ENCODE measurements around the gene APAF1. TPM values are rescaled to one million over a fixed set of nuclear protein-coding genes. Genes with fewer than 3 reads are reported as not detected.

The APAF1 gene
- polyA plus RNA-seq, 1 of the 3 experiments (the other 2 are of a cell fraction), result 3.3 TPM

DNA sequence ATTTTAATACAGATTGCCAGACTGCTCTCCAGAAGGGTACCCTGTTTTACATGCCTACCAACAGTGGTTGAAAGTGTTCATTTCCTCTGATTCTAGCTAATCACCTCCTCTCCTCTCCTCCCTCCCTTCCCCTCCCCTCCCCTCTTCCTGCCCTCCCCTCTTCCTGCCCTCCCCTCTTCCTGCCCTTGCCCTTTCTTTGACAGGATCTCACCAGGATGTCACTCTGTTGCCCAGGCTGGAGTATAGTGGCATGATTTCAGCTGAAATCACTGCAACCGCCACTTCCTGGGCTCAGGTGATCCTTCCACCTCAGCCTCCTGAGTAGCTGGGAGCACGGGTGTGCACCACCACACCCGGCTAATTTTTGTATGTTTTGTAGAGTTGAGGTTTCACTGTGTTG, 24.7 kb downstream of the APAF1 start:
- no peak for DNase-seq
- WGBS (ENCODE audit: low lambda C conversion rate), result 97% methylated on average over 3 of the region's 3 CpGs
- H3K36me3 ChIP-seq (replicated peaks in 1 of 2; ENCODE audit: control insufficient read depth in 1 of 2, insufficient read depth in 2 of 2, low read length in 1 of 2), result peaks cover 12 to 68% of the 10 kb centered on the region in 2 experiments
- no peak overlapping the region for H3K27ac ChIP-seq (ENCODE audit: low read depth in 2 of 2, low read length in 1 of 2)
- no peak overlapping the region for H3K4me3 ChIP-seq (ENCODE audit: low read depth in 2 of 2, low read length in 1 of 2)
- H4K20me1 ChIP-seq (ENCODE audit: insufficient read depth), result no peaks in the 10 kb centered on the region
- no peak overlapping the region for H3K4me2 ChIP-seq
- H3K4me1 ChIP-seq (ENCODE audit: control insufficient read depth in 1 of 2, insufficient read depth in 2 of 2, low read depth in 1 of 2, low read length in 1 of 2), result no peaks in the 10 kb centered on the region; a peak in 1 of 4 replicates
- no peaks in the 10 kb centered on the region for H3K27me3 ChIP-seq (ENCODE audit: insufficient read depth)
- no peak overlapping the region for H3K9ac ChIP-seq
- H2AFZ ChIP-seq (ENCODE audit: low read depth), result no peak overlapping the region; the same call in 1 of the 2 replicates
- no peaks in the 10 kb centered on the region for H3F3A ChIP-seq (replicated peaks; ENCODE audit: insufficient read depth)
- H3K9me2 ChIP-seq, result no peaks in the 10 kb centered on the region
- POLR2A ChIA-PET, result no interaction called here
- peaks cover 5% of the 10 kb centered on the region for H3K79me2 ChIP-seq (ENCODE audit: insufficient read depth)
- no peaks in the 10 kb centered on the region for H3K9me3 ChIP-seq
- CTCF ChIA-PET, result interaction anchor here (4.4 kb wide), 1 partner anchor 16 kb away, joined by 13 read pairs; no protein-coding TSS in a partner anchor
- TF ChIP-seq EZH2phosphoT487 (IDR thresholded peaks at IDR 0.05; ENCODE audit: borderline replicate concordance, low read depth) (no peak), RCOR1 (IDR thresholded peaks at IDR 0.05; ENCODE audit: low read length) (no peak), TEAD4 (IDR thresholded peaks at IDR 0.05; ENCODE audit: borderline replicate concordance, insufficient read depth) (no peak), EP300 (IDR thresholded peaks at IDR 0.05; ENCODE audit: borderline replicate concordance in 1 of 2, low read depth in 1 of 2, low read length in 1 of 2) (no peak), YY1 (IDR thresholded peaks at IDR 0.05; ENCODE audit: low read depth) (no peak), FOXM1 (IDR thresholded peaks at IDR 0.05; ENCODE audit: low read depth) (no peak), CHD2 (IDR thresholded peaks at IDR 0.05; ENCODE audit: low read length, partially characterized antibody) (no peak), RXRA (IDR thresholded peaks at IDR 0.05; ENCODE audit: borderline replicate concordance, low read depth) (no peak)
- TF ChIP-seq, protein P1, sequence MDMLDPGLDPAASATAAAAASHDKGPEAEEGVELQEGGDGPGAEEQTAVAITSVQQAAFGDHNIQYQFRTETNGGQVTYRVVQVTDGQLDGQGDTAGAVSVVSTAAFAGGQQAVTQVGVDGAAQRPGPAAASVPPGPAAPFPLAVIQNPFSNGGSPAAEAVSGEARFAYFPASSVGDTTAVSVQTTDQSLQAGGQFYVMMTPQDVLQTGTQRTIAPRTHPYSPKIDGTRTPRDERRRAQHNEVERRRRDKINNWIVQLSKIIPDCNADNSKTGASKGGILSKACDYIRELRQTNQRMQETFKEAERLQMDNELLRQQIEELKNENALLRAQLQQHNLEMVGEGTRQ (IDR thresholded peaks at IDR 0.05; ENCODE audit: borderline replicate concordance, low read depth, low read length), result no peak
- TF ChIP-seq, protein P2, sequence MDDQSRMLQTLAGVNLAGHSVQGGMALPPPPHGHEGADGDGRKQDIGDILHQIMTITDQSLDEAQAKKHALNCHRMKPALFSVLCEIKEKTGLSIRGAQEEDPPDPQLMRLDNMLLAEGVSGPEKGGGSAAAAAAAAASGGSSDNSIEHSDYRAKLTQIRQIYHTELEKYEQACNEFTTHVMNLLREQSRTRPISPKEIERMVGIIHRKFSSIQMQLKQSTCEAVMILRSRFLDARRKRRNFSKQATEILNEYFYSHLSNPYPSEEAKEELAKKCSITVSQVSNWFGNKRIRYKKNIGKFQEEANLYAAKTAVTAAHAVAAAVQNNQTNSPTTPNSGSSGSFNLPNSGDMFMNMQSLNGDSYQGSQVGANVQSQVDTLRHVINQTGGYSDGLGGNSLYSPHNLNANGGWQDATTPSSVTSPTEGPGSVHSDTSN (IDR thresholded peaks at IDR 0.05), result no peak

DNA sequence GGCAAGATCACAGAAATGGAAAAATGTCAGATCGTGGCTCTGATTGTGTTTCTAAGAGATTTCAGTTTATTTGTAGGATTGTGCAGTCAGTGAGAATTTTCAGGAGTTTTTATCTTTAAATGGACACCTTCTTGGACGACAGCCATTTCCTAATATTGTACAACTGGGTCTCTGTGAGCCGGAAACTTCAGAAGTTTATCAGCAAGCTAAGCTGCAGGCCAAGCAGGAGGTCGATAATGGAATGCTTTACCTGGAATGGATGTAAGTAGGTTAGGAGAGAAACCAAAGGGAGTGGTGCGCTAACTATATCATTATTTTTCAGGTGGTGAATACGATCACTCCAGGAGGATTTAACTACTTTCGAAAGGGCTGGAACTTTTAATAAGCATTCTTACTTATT, 26.4 kb downstream of the APAF1 start:
- Histone ChIP-seq H3K4me2 (no peak overlapping the region), H3K9me3 (no peaks in the 10 kb centered on the region), H3K27ac (ENCODE audit: low read depth in 2 of 2, low read length in 1 of 2) (no peak overlapping the region), H3K4me1 (ENCODE audit: control insufficient read depth in 1 of 2, insufficient read depth in 2 of 2, low read depth in 1 of 2, low read length in 1 of 2) (no peaks in the 10 kb centered on the region; a peak in 1 of 4 replicates), H3K9ac (no peak overlapping the region), H3K9me2 (no peaks in the 10 kb centered on the region), H3K79me2 (ENCODE audit: insufficient read depth) (peaks cover 5% of the 10 kb centered on the region), H2AFZ (ENCODE audit: low read depth) (no peak overlapping the region), H3K4me3 (ENCODE audit: low read depth in 2 of 2, low read length in 1 of 2) (no peak overlapping the region), H3K27me3 (ENCODE audit: insufficient read depth) (no peaks in the 10 kb centered on the region), H3F3A (replicated peaks; ENCODE audit: insufficient read depth) (no peaks in the 10 kb centered on the region), H4K20me1 (ENCODE audit: insufficient read depth) (no peaks in the 10 kb centered on the region), H3K36me3 (replicated peaks in 1 of 2; ENCODE audit: control insufficient read depth in 1 of 2, insufficient read depth in 2 of 2, low read length in 1 of 2) (peaks cover 5 to 69% of the 10 kb centered on the region in 2 experiments)
- POLR2A ChIA-PET, result no interaction called here
- CTCF ChIA-PET, result interaction anchor here (1.1 to 4.4 kb wide), 2 partner anchors 17 to 247 kb away, joined by 3 to 13 read pairs; no protein-coding TSS in a partner anchor
- 93% methylated on average over 7 of the region's 7 CpGs for WGBS (ENCODE audit: low lambda C conversion rate)
- no peak for DNase-seq
- no peak for TF ChIP-seq POLR2AphosphoS5 (IDR thresholded peaks at IDR 0.05; ENCODE audit: low read depth, low read length)
- TF ChIP-seq, protein P3, sequence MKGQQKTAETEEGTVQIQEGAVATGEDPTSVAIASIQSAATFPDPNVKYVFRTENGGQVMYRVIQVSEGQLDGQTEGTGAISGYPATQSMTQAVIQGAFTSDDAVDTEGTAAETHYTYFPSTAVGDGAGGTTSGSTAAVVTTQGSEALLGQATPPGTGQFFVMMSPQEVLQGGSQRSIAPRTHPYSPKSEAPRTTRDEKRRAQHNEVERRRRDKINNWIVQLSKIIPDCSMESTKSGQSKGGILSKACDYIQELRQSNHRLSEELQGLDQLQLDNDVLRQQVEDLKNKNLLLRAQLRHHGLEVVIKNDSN (IDR thresholded peaks at IDR 0.05; ENCODE audit: borderline replicate concordance, low read depth), result no peak
- no peak for TF ChIP-seq GATA2 (CRISPR knock-in tag; IDR thresholded peaks at IDR 0.05)
- TF ChIP-seq ELF1 (IDR thresholded peaks at IDR 0.05), result no peak
- TF ChIP-seq TCF12 (IDR thresholded peaks at IDR 0.05), result no peak
- TF ChIP-seq, protein P2 (IDR thresholded peaks at IDR 0.05), result no peak
- TF ChIP-seq, protein P4, sequence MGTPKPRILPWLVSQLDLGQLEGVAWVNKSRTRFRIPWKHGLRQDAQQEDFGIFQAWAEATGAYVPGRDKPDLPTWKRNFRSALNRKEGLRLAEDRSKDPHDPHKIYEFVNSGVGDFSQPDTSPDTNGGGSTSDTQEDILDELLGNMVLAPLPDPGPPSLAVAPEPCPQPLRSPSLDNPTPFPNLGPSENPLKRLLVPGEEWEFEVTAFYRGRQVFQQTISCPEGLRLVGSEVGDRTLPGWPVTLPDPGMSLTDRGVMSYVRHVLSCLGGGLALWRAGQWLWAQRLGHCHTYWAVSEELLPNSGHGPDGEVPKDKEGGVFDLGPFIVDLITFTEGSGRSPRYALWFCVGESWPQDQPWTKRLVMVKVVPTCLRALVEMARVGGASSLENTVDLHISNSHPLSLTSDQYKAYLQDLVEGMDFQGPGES (IDR thresholded peaks at IDR 0.05; ENCODE audit: low read depth, low read length), result no peak
- TF ChIP-seq CHD2 (IDR thresholded peaks at IDR 0.05; ENCODE audit: low read length, partially characterized antibody), result no peak
- TF ChIP-seq, protein P5, sequence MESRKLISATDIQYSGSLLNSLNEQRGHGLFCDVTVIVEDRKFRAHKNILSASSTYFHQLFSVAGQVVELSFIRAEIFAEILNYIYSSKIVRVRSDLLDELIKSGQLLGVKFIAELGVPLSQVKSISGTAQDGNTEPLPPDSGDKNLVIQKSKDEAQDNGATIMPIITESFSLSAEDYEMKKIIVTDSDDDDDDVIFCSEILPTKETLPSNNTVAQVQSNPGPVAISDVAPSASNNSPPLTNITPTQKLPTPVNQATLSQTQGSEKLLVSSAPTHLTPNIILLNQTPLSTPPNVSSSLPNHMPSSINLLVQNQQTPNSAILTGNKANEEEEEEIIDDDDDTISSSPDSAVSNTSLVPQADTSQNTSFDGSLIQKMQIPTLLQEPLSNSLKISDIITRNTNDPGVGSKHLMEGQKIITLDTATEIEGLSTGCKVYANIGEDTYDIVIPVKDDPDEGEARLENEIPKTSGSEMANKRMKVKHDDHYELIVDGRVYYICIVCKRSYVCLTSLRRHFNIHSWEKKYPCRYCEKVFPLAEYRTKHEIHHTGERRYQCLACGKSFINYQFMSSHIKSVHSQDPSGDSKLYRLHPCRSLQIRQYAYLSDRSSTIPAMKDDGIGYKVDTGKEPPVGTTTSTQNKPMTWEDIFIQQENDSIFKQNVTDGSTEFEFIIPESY (IDR thresholded peaks at IDR 0.05; ENCODE audit: borderline replicate concordance, low read depth), result no peak
- no peak for TF ChIP-seq RAD21 (IDR thresholded peaks at IDR 0.05; ENCODE audit: low read length)
- TF ChIP-seq RFX5 (IDR thresholded peaks at IDR 0.05; ENCODE audit: low read length), result no peak
- TF ChIP-seq MEF2A (IDR thresholded peaks at IDR 0.05; ENCODE audit: borderline replicate concordance, low read depth), result no peak
- no peak for TF ChIP-seq JUND (IDR thresholded peaks at IDR 0.05)
- TF ChIP-seq, protein P6, sequence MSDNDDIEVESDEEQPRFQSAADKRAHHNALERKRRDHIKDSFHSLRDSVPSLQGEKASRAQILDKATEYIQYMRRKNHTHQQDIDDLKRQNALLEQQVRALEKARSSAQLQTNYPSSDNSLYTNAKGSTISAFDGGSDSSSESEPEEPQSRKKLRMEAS (IDR thresholded peaks at IDR 0.05; ENCODE audit: low read depth), result no peak

Measured in SK-N-SH (cell line).